Right lobe of liver (tissue), 6 donors: ENCODE measurements around the gene NRDC. TPM values are rescaled to one million over a fixed set of nuclear protein-coding genes. Genes with fewer than 3 reads are reported as not detected.

ENCODE experiments used
- ATAC-seq, 4 donors: fragments of 200-7000 bp; cut with Tn5 transposase; one replicate each; pipeline ENCODE4 v1.9.1; 2020; ENCODE audit warnings: mild to moderate bottlenecking in 4 of 4, moderate library complexity in 4 of 4
- DNase-seq, 3 donors: peaks; one replicate each; pipeline ENCODE4 v3.0.0-alpha.2; 2020
- H3K27ac ChIP-seq, 3 donors: fragments of 200-600 bp; one replicate each; pipeline ENCODE4 v1.8.0; 2022
- H3K27me3 ChIP-seq, 2 donors: fragments of 200-600 bp; one replicate each; pipeline ENCODE4 v1.8.0; 2022
- H3K36me3 ChIP-seq, 4 donors: fragments of 200-600 bp; sonication (generic) in 1 of 4; one replicate each; pipeline versions ENCODE4 v1.5.1 to v1.8.0; 2017 to 2022; ENCODE audit warnings: control low read depth in 1 of 4
- H3K4me1 ChIP-seq, 4 donors: fragments of 200-600 bp; sonication (generic) in 1 of 4; one replicate each; pipeline versions ENCODE4 v1.5.1 to v1.8.0; 2017 to 2022; ENCODE audit warnings: control low read depth in 1 of 4
- H3K4me3 ChIP-seq, 3 donors: fragments of 200-600 bp; one replicate each; pipeline ENCODE4 v1.8.0; 2022
- H3K9me3 ChIP-seq, 4 donors: fragments of 200-600 bp; sonication (generic) in 1 of 4; one replicate each; pipeline versions ENCODE4 v1.5.1 to v1.8.0; 2017 to 2022; ENCODE audit warnings: control low read depth in 1 of 4
- CTCF ChIP-seq, 4 donors: fragments of 200-600 bp in 3 of 4; fragments of 450-650 bp in 1 of 4; IDR thresholded peaks; one replicate each; pipeline versions ENCODE4 v1.5.1 to v1.8.0; 2016 to 2022; ENCODE audit warnings: antibody characterized with exemption in 4 of 4, mild to moderate bottlenecking in 2 of 4
- POLR2A ChIP-seq: fragments of 450-650 bp; IDR thresholded peaks from one replicate; pipeline ENCODE4 v1.6.1; 2017; ENCODE audit warnings: antibody characterized with exemption, mild to moderate bottlenecking
- WGBS: methylation state at CpG from one replicate; pipeline ENCODE4 v1.1.6; 2018; ENCODE audit warnings: low coverage, low lambda C conversion rate; ENCODE audit not compliant: insufficient coverage; ENCODE audit errors: missing lambda C conversion rate; 5-methylcytosine and 5-hydroxymethylcytosine counted together
- intact Hi-C, 2 donors: fragments of 100-400 bp; cut with DNase I; formaldehyde crosslinking; loops; one replicate each; pipeline versions ENCODE4 v1.11.2 to v1.14.1; 2022
- total RNA-seq, 6 experiments: library from RNA; depleted of rRNA in 2 of 6; stranded (reverse); fragments of >200 nt in 2 of 6; fragmentation: NEBNext Ultra II Directional in 3 of 6; extraction: Animal tissue kit (Norgen Biotek cat#: 25700) in 3 of 6; gene quantifications; one replicate each; pipeline versions ENCODE4 v1.1.0 to v1.2.4, GENCODE V29; 2016 to 2023
- donor health status: DM: no; HTN: yes; CAD: no.
- donor health status: DM: no; HTN: no; CAD: no.
- donor health status: DM: no; HTN: no; CAD: no.
- donor health status: DM: no; HTN: yes; CAD: no.
- donor health status: DM: no; HTN: yes; CAD: no.

The NRDC gene
- total RNA-seq, 6 experiments from 2014 or later, result 57.9 to 88.0 (median 84.4) TPM

DNA sequence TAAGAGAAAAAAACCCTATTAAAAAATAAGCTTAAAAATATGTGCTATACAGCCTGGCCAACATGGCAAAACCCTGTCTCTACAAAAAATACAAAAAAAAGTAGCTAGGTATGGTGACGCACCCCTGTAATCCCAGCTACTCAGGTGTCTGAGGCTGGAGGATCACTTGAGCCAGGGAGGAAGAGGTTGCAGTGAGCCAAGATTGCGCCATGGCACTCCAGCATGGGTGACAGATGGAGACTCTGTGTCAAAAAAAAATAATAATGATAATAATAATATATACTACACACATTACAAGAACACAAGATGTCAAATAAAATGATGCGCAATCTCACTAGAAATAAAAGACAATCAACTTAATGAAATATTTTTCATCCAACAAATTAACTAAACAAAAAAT is 22.9 kb downstream of the NRDC start:
- TF ChIP-seq CTCF (IDR thresholded peaks at IDR 0.05) (no peak), POLR2A (no peak)
- Histone ChIP-seq H3K4me1 (peaks cover 0 to 3% (median 0%) of the 10 kb centered on the region in 4 donors), H3K27ac (no peak overlapping the region), H3K36me3 (no peaks in the 10 kb centered on the region), H3K27me3 (no peaks in the 10 kb centered on the region), H3K4me3 (no peak overlapping the region), H3K9me3 (no peaks in the 10 kb centered on the region)
- intact Hi-C loops, result no loop called here
- ATAC-seq, result no peak
- WGBS, result 100% methylated on average over 3 of the region's 3 CpGs
- DNase-seq, result no peak

GRCh38 chr1:51853360-51853759 is 25.2 kb downstream of the NRDC start:
- intact Hi-C loops, result no loop called here
- no peak overlapping the region for H3K27ac ChIP-seq
- no peaks in the 10 kb centered on the region for H3K4me1 ChIP-seq
- H3K4me3 ChIP-seq, result no peak overlapping the region
- no peak for ATAC-seq
- no peaks in the 10 kb centered on the region for H3K36me3 ChIP-seq
- DNase-seq, result no peak
- TF ChIP-seq POLR2A (no peak), CTCF (IDR thresholded peaks at IDR 0.05) (no peak)
- 90% methylated on average over 2 of the region's 2 CpGs for WGBS
- no peaks in the 10 kb centered on the region for H3K27me3 ChIP-seq
- H3K9me3 ChIP-seq, result no peaks in the 10 kb centered on the region

DNA sequence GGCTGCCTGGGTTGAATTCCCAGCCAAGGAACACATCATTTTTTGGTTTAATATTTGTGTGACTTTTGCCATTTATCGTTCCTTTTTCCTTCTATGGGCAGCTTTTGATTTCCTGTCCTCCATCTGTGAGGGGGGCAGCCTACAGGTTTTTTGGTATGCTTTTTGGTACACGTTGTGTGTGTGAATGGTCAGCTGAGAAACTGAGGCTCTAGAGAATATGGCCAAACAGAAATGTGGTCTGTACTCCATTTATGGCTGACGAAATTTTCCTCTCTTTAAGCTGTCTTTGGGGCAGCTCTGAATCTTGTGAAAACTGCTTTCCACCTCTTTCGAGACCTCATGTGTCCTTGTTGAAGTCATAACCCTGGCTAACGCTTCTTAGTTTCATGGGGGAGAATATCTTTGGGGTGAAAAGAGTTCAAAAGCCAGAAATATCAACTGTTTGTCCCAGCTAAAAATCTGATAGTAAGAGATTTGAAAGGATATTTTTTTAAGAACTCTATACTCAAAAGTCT is 26.6 kb downstream of the NRDC start:
- TF ChIP-seq POLR2A (no peak), CTCF (IDR thresholded peaks at IDR 0.05) (no peak)
- DNase-seq (no peak), ATAC-seq (no peak)
- Histone ChIP-seq H3K4me1 (no peaks in the 10 kb centered on the region), H3K27me3 (no peaks in the 10 kb centered on the region), H3K4me3 (no peak overlapping the region), H3K27ac (no peak overlapping the region), H3K36me3 (no peaks in the 10 kb centered on the region), H3K9me3 (no peaks in the 10 kb centered on the region)
- intact Hi-C loops, result no loop called here
- 75% methylated on average over 5 of the region's 5 CpGs for WGBS

GRCh38 chr1:51850420-51851223 is 27.9 kb downstream of the NRDC start:
- H3K36me3 ChIP-seq, result no peaks in the 10 kb centered on the region
- H3K4me1 ChIP-seq, result no peaks in the 10 kb centered on the region
- H3K4me3 ChIP-seq, result no peak overlapping the region
- intact Hi-C loops, result no loop called here
- no peak overlapping the region for H3K27ac ChIP-seq
- ATAC-seq (no peak), DNase-seq (no peak)
- H3K9me3 ChIP-seq, result no peaks in the 10 kb centered on the region
- TF ChIP-seq CTCF (IDR thresholded peaks at IDR 0.05), result no peak
- TF ChIP-seq POLR2A, result no peak
- 42% methylated on average over 7 of the region's 8 CpGs for WGBS
- H3K27me3 ChIP-seq, result no peaks in the 10 kb centered on the region
